Testis (tissue), 2 donors: ENCODE measurements around the gene LRRC3B.

Source experiments
- POLR2A ChIP-seq: fragments of 450-650 bp; IDR thresholded peaks from one replicate; pipeline ENCODE4 v1.6.1; 2017; ENCODE audit warnings: antibody characterized with exemption, mild to moderate bottlenecking, moderate library complexity
- TF ChIP-seq, protein P1 (sequence below), 3 experiments: fragments of 450-650 bp in 2 of 3; fragments of 200-600 bp in 1 of 3; sonication (generic) in 1 of 3; IDR thresholded peaks; one replicate each; pipeline ENCODE4 v1.5.1; 2016 to 2019; ENCODE audit warnings: antibody characterized with exemption in 3 of 3, mild to moderate bottlenecking in 2 of 3, moderate library complexity in 1 of 3

DNA sequence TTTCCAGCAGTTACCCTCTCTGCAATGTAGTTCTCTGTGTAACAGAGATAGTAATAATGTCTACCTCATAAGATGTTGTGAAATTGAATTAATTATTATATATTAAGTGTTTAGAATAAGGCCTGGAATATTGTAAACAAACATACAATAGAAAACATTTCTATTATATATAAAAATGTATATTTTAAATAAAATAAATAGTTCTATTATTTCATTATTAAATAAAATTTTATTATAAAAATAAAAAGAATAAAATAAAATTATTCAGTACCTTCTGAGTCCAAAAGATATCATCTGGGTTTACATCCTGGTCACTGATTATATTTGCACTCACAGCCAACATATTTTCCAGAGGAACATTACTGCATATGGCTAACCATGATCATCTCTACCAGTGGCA, 135.4 kb downstream of the LRRC3B start:
- TF ChIP-seq, protein P1, sequence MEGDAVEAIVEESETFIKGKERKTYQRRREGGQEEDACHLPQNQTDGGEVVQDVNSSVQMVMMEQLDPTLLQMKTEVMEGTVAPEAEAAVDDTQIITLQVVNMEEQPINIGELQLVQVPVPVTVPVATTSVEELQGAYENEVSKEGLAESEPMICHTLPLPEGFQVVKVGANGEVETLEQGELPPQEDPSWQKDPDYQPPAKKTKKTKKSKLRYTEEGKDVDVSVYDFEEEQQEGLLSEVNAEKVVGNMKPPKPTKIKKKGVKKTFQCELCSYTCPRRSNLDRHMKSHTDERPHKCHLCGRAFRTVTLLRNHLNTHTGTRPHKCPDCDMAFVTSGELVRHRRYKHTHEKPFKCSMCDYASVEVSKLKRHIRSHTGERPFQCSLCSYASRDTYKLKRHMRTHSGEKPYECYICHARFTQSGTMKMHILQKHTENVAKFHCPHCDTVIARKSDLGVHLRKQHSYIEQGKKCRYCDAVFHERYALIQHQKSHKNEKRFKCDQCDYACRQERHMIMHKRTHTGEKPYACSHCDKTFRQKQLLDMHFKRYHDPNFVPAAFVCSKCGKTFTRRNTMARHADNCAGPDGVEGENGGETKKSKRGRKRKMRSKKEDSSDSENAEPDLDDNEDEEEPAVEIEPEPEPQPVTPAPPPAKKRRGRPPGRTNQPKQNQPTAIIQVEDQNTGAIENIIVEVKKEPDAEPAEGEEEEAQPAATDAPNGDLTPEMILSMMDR (IDR thresholded peaks at IDR 0.05) = no peak
- no peak for TF ChIP-seq POLR2A
